ENCODE measurements around the gene PANK2.

GRCh38 chr20:3890999-3891929 is 2.1 kb downstream of the PANK2 start:
- TF ChIP-seq CTCF (IDR thresholded peaks at IDR 0.05): no peak
- TF ChIP-seq POLR2A (IDR thresholded peaks at IDR 0.05): no peak
- TF ChIP-seq POLR2AphosphoS5 (IDR thresholded peaks at IDR 0.05): no peak
- no peak for TF ChIP-seq EP300 (IDR thresholded peaks at IDR 0.05)

Measured in upper lobe of left lung (tissue), 4 donors.